Stimulated activated CD8-positive, alpha-beta memory T cell treated with anti-CD3 and anti-CD28 coated beads, Interleukin-7, amount 100 ng/mL, for 4 hours (primary cell): ENCODE results near the gene HARBI1.

Source experiments
- DNase-seq, 2 donors: peaks; one replicate each; pipeline ENCODE4 v3.0.0-alpha.2; 2020; ENCODE audit warnings: low read depth in 2 of 2

HARBI1 gene

GRCh38 chr11:46554213-46555147, 62.5 kb downstream of the HARBI1 start:
- no peak for DNase-seq

- no peak for DNase-seq
Measured at GRCh38 chr11:46553814-46554212, 63.2 kb downstream of the HARBI1 start.
